ENCODE data around the gene KRT34. TPM values are rescaled to one million over a fixed set of nuclear protein-coding genes. Genes with fewer than 3 reads are reported as not detected.

KRT34 gene
- total RNA-seq, 4 donors from 2014 or later, result not detected

GRCh38 chr17:41411072-41411840 lies 29.1 kb upstream of the KRT34 start:
- Histone ChIP-seq H3K27ac (no peak overlapping the region), H3K4me1 (peaks cover 0 to 11% of the 10 kb centered on the region in 2 donors), H3K4me3 (no peak overlapping the region), H3K9me3 (no peaks in the 10 kb centered on the region), H3K27me3 (no peaks in the 10 kb centered on the region), H3K36me3 (no peaks in the 10 kb centered on the region)
- intact Hi-C loops (cut with DNase I; ENCODE audit: low total_unique reads), result no loop called here
- ATAC-seq, result no peak
- in situ Hi-C loops (cut with MboI; ENCODE audit: low sequenced_read_pairs in 4 of 4), result no loop called here
- no peak for DNase-seq
- TF ChIP-seq POLR2A (IDR thresholded peaks at IDR 0.05), result no peak
- TF ChIP-seq CTCF (IDR thresholded peaks at IDR 0.05 in 4 of 5, conservative IDR thresholded peaks at IDR 0.05 in 1 of 5), result no peak

- TF ChIP-seq POLR2A (IDR thresholded peaks at IDR 0.05) (no peak), CTCF (IDR thresholded peaks at IDR 0.05 in 4 of 5, conservative IDR thresholded peaks at IDR 0.05 in 1 of 5) (no peak)
- no peak for DNase-seq
- in situ Hi-C loops (cut with MboI; ENCODE audit: low sequenced_read_pairs in 4 of 4) (no loop called here), intact Hi-C loops (cut with DNase I; ENCODE audit: low total_unique reads) (no loop called here)
- H3K4me3 ChIP-seq, result no peak overlapping the region
- H3K36me3 ChIP-seq, result no peaks in the 10 kb centered on the region
- H3K9me3 ChIP-seq, result no peaks in the 10 kb centered on the region
- no peak for ATAC-seq
- H3K27ac ChIP-seq, result no peak overlapping the region
- H3K27me3 ChIP-seq, result no peaks in the 10 kb centered on the region
- H3K4me1 ChIP-seq, result no peaks in the 10 kb centered on the region
Observed at GRCh38 chr17:41407226-41407625, 25.1 kb upstream of the KRT34 start.

- Histone ChIP-seq H3K4me1 (no peaks in the 10 kb centered on the region), H3K27me3 (no peaks in the 10 kb centered on the region), H3K27ac (no peak overlapping the region), H3K9me3 (no peaks in the 10 kb centered on the region), H3K4me3 (no peak overlapping the region), H3K36me3 (no peaks in the 10 kb centered on the region)
- in situ Hi-C loops (cut with MboI; ENCODE audit: low sequenced_read_pairs in 4 of 4), result no loop called here
- ATAC-seq (no peak), DNase-seq (no peak)
- no peak for TF ChIP-seq POLR2A (IDR thresholded peaks at IDR 0.05)
- TF ChIP-seq CTCF (IDR thresholded peaks at IDR 0.05 in 4 of 5, conservative IDR thresholded peaks at IDR 0.05 in 1 of 5), result no peak
- intact Hi-C loops (cut with DNase I; ENCODE audit: low total_unique reads), result no loop called here
Observed at GRCh38 chr17:41406205-41406604, 24.1 kb upstream of the KRT34 start.

GRCh38 chr17:41404024-41404671 lies 22.0 kb upstream of the KRT34 start:
- Histone ChIP-seq H3K4me3 (no peak overlapping the region), H3K27ac (no peak overlapping the region), H3K9me3 (no peaks in the 10 kb centered on the region), H3K36me3 (no peaks in the 10 kb centered on the region), H3K4me1 (no peaks in the 10 kb centered on the region), H3K27me3 (no peaks in the 10 kb centered on the region)
- in situ Hi-C loops (cut with MboI; ENCODE audit: low sequenced_read_pairs in 4 of 4) (no loop called here), intact Hi-C loops (cut with DNase I; ENCODE audit: low total_unique reads) (no loop called here)
- no peak for DNase-seq
- ATAC-seq, result no peak
- TF ChIP-seq POLR2A (IDR thresholded peaks at IDR 0.05) (no peak), CTCF (IDR thresholded peaks at IDR 0.05 in 4 of 5, conservative IDR thresholded peaks at IDR 0.05 in 1 of 5) (no peak)
